ENCODE measurements around the gene FCHO1. TPM values are rescaled to one million over a fixed set of nuclear protein-coding genes. Genes with fewer than 3 reads are reported as not detected.
A peak's percentile ranks its signal among the peaks of the same experiment; 100 is the strongest.

The FCHO1 gene
- total RNA-seq, 2 experiments from 2014 or later = 40.7 to 43.1 TPM

DNA sequence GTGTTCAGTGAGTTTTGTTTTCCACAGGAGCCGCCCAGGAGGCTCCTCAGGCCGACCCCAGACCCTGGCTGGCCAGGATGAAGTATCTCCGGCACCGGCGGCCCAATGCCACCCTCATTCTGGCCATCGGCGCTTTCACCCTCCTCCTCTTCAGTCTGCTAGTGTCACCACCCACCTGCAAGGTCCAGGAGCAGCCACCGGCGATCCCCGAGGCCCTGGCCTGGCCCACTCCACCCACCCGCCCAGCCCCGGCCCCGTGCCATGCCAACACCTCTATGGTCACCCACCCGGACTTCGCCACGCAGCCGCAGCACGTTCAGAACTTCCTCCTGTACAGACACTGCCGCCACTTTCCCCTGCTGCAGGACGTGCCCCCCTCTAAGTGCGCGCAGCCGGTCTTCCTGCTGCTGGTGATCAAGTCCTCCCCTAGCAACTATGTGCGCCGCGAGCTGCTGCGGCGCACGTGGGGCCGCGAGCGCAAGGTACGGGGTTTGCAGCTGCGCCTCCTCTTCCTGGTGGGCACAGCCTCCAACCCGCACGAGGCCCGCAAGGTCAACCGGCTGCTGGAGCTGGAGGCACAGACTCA is 56.5 kb downstream of the FCHO1 start:
- DNase-seq (peak in 6 of 14 experiments; percentile 22 to 48 (median 41)), ATAC-seq (ENCODE audit: poor library complexity) (no peak)
- ChIA-PET POLR2A (interaction anchor here (1.0 to 1.7 kb wide), 2 partner anchors 13 to 40 kb away, joined by 3 to 7 read pairs; partner anchors contain the start of genes B3GNT3 and JAK3), CTCF (interaction anchor here (0.6 kb wide), 1 partner anchor 113 kb away, joined by 3 read pairs; no protein-coding TSS in a partner anchor)
- H3K27ac Mint-ChIP-seq = peak overlapping the region; percentile 75
- Histone ChIP-seq H3K27ac (ENCODE audit: low read depth in 1 of 2, low read length in 2 of 2) (no peak overlapping the region), H3K27me3 (ENCODE audit: control insufficient read depth in 1 of 2, insufficient read depth in 2 of 2, low read length in 2 of 2) (no peaks in the 10 kb centered on the region), H3K9me3 (ENCODE audit: control insufficient read depth in 1 of 2, insufficient read depth in 1 of 2, low read length in 2 of 2) (no peaks in the 10 kb centered on the region), H3K36me3 (ENCODE audit: insufficient read depth, low read length) (no peaks in the 10 kb centered on the region), H3K4me3 (ENCODE audit: low read length) (peak overlapping the region; percentile 4), H3K4me1 (ENCODE audit: insufficient read depth, low read length) (peaks cover 34% of the 10 kb centered on the region)
- TF ChIP-seq, protein P1, sequence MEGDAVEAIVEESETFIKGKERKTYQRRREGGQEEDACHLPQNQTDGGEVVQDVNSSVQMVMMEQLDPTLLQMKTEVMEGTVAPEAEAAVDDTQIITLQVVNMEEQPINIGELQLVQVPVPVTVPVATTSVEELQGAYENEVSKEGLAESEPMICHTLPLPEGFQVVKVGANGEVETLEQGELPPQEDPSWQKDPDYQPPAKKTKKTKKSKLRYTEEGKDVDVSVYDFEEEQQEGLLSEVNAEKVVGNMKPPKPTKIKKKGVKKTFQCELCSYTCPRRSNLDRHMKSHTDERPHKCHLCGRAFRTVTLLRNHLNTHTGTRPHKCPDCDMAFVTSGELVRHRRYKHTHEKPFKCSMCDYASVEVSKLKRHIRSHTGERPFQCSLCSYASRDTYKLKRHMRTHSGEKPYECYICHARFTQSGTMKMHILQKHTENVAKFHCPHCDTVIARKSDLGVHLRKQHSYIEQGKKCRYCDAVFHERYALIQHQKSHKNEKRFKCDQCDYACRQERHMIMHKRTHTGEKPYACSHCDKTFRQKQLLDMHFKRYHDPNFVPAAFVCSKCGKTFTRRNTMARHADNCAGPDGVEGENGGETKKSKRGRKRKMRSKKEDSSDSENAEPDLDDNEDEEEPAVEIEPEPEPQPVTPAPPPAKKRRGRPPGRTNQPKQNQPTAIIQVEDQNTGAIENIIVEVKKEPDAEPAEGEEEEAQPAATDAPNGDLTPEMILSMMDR (IDR thresholded peaks at IDR 0.05) = no peak
- no peaks in the 10 kb centered on the region for H3K36me3 Mint-ChIP-seq (ENCODE audit: low read depth)
- no peaks in the 10 kb centered on the region for H3K9me3 Mint-ChIP-seq
- H3K27me3 Mint-ChIP-seq = no peaks in the 10 kb centered on the region
- peaks cover 45% of the 10 kb centered on the region for H3K4me1 Mint-ChIP-seq (ENCODE audit: low read depth)
- intact Hi-C loops (cut with DNase I, micrococcal nuclease) = no loop called here
- peak overlapping the region; percentile 88 for H3K4me3 Mint-ChIP-seq

DNA sequence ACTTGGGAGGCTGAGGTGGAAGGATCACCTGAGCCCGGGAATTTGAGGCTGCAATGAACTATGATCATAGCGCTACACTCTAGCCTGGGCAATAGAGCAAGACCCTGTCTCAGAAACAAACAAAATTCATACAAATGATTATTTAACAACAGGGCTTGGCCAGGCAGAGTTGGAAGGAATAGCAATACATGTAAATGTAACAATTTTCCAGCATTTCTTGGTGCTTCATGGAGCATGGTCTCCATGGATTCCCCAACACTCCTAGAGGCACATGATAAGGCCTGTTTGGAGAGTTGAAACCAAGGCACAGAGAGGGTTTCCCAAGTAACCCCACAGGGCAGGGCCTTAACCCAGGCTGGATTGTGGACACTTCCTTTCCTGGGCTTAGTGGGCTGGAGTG is 59.8 kb downstream of the FCHO1 start:
- no peaks in the 10 kb centered on the region for H3K27me3 ChIP-seq (ENCODE audit: control insufficient read depth in 1 of 2, insufficient read depth in 2 of 2, low read length in 2 of 2)
- no peak overlapping the region for H3K4me3 Mint-ChIP-seq
- peaks cover 19% of the 10 kb centered on the region for H3K4me1 ChIP-seq (ENCODE audit: insufficient read depth, low read length)
- no peaks in the 10 kb centered on the region for H3K36me3 ChIP-seq (ENCODE audit: insufficient read depth, low read length)
- H3K4me3 ChIP-seq (ENCODE audit: low read length) = no peak overlapping the region
- H3K27ac Mint-ChIP-seq = no peak overlapping the region
- intact Hi-C loops (cut with DNase I, micrococcal nuclease) = no loop called here
- H3K27me3 Mint-ChIP-seq = no peaks in the 10 kb centered on the region
- H3K27ac ChIP-seq (ENCODE audit: low read depth in 1 of 2, low read length in 2 of 2) = no peak overlapping the region
- POLR2A ChIA-PET = no interaction called here
- no peaks in the 10 kb centered on the region for H3K9me3 ChIP-seq (ENCODE audit: control insufficient read depth in 1 of 2, insufficient read depth in 1 of 2, low read length in 2 of 2)
- ATAC-seq (ENCODE audit: poor library complexity) (no peak), DNase-seq (no peak)
- TF ChIP-seq, protein P1 (IDR thresholded peaks at IDR 0.05) = no peak
- H3K4me1 Mint-ChIP-seq (ENCODE audit: low read depth) = peaks cover 18% of the 10 kb centered on the region
- no peaks in the 10 kb centered on the region for H3K36me3 Mint-ChIP-seq (ENCODE audit: low read depth)
- CTCF ChIA-PET = interaction anchor here (0.6 kb wide), 1 partner anchor 365 kb away, joined by 4 read pairs; no protein-coding TSS in a partner anchor
- no peaks in the 10 kb centered on the region for H3K9me3 Mint-ChIP-seq

DNA sequence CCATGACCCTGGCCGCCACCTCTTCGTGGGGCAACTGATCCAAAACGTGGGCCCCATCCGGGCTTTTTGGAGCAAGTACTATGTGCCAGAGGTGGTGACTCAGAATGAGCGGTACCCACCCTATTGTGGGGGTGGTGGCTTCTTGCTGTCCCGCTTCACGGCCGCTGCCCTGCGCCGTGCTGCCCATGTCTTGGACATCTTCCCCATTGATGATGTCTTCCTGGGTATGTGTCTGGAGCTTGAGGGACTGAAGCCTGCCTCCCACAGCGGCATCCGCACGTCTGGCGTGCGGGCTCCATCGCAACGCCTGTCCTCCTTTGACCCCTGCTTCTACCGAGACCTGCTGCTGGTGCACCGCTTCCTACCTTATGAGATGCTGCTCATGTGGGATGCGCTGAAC is 60.4 kb downstream of the FCHO1 start:
- POLR2A ChIA-PET = no interaction called here
- H3K36me3 Mint-ChIP-seq (ENCODE audit: low read depth) = no peaks in the 10 kb centered on the region
- no peaks in the 10 kb centered on the region for H3K9me3 ChIP-seq (ENCODE audit: control insufficient read depth in 1 of 2, insufficient read depth in 1 of 2, low read length in 2 of 2)
- H3K4me3 Mint-ChIP-seq = no peak overlapping the region
- H3K9me3 Mint-ChIP-seq = no peaks in the 10 kb centered on the region
- H3K27ac Mint-ChIP-seq = no peak overlapping the region
- no peak overlapping the region for H3K4me3 ChIP-seq (ENCODE audit: low read length)
- intact Hi-C loops (cut with DNase I, micrococcal nuclease) = no loop called here
- ATAC-seq (ENCODE audit: poor library complexity) = no peak
- TF ChIP-seq, protein P1 (IDR thresholded peaks at IDR 0.05) = no peak
- no peaks in the 10 kb centered on the region for H3K27me3 Mint-ChIP-seq
- CTCF ChIA-PET = interaction anchor here (0.6 kb wide), 1 partner anchor 364 kb away, joined by 4 read pairs; no protein-coding TSS in a partner anchor
- H3K27ac ChIP-seq (ENCODE audit: low read depth in 1 of 2, low read length in 2 of 2) = no peak overlapping the region
- no peaks in the 10 kb centered on the region for H3K27me3 ChIP-seq (ENCODE audit: control insufficient read depth in 1 of 2, insufficient read depth in 2 of 2, low read length in 2 of 2)
- H3K36me3 ChIP-seq (ENCODE audit: insufficient read depth, low read length) = no peaks in the 10 kb centered on the region
- peaks cover 16% of the 10 kb centered on the region for H3K4me1 ChIP-seq (ENCODE audit: insufficient read depth, low read length)
- no peak for DNase-seq
- H3K4me1 Mint-ChIP-seq (ENCODE audit: low read depth) = peaks cover 12% of the 10 kb centered on the region

All from CD4-positive, alpha-beta T cell (primary cell).